Astrocyte (in vitro differentiated cells and primary cell): ENCODE data around the gene STXBP5.

Experiments
- EZH2 ChIP-seq: IDR thresholded peaks from 2 replicates; pipeline ENCODE4 v1.6.1; 2012; ENCODE audit warnings: mild to moderate bottlenecking, low read length, inconsistent platforms; ENCODE audit not compliant: insufficient read depth
- TF ChIP-seq, protein P1 (sequence below): IDR thresholded peaks from 2 replicates; pipeline ENCODE4 v1.5.1; 2011; ENCODE audit warnings: low read depth, mild to moderate bottlenecking, inconsistent platforms, low read length, moderate library complexity; ENCODE audit not compliant: insufficient read depth

GRCh38 chr6:147223736-147224135 is 19.5 kb downstream of the STXBP5 start:
- TF ChIP-seq, protein P1, sequence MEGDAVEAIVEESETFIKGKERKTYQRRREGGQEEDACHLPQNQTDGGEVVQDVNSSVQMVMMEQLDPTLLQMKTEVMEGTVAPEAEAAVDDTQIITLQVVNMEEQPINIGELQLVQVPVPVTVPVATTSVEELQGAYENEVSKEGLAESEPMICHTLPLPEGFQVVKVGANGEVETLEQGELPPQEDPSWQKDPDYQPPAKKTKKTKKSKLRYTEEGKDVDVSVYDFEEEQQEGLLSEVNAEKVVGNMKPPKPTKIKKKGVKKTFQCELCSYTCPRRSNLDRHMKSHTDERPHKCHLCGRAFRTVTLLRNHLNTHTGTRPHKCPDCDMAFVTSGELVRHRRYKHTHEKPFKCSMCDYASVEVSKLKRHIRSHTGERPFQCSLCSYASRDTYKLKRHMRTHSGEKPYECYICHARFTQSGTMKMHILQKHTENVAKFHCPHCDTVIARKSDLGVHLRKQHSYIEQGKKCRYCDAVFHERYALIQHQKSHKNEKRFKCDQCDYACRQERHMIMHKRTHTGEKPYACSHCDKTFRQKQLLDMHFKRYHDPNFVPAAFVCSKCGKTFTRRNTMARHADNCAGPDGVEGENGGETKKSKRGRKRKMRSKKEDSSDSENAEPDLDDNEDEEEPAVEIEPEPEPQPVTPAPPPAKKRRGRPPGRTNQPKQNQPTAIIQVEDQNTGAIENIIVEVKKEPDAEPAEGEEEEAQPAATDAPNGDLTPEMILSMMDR: no peak
- TF ChIP-seq EZH2: no peak
